Measurements from ENCODE around the gene PRRT2. TPM values are rescaled to one million over a fixed set of nuclear protein-coding genes. Genes with fewer than 3 reads are reported as not detected.

PRRT2 gene
- total RNA-seq, 1 experiment from 2014 or later, result 1.8 TPM

- DNase-seq, result peak; percentile 99
- intact Hi-C loops (cut with micrococcal nuclease; ENCODE audit: unreplicated experiment), result no loop called here
- H3K4me3 Mint-ChIP-seq (ENCODE audit: low read depth, unreplicated experiment), result peak overlapping the region; percentile 89
- H3K27me3 Mint-ChIP-seq (ENCODE audit: unreplicated experiment), result no peaks in the 10 kb centered on the region
- peaks cover 76% of the 10 kb centered on the region for H3K36me3 Mint-ChIP-seq (ENCODE audit: insufficient read depth, unreplicated experiment)
- no peaks in the 10 kb centered on the region for H3K9me3 Mint-ChIP-seq (ENCODE audit: low read depth, unreplicated experiment)
- H3K4me1 Mint-ChIP-seq (ENCODE audit: low read depth, unreplicated experiment), result peaks cover 34% of the 10 kb centered on the region
- H3K27ac Mint-ChIP-seq (ENCODE audit: unreplicated experiment), result peak overlapping the region; percentile 96
- no TSS peak for BruUV-seq (replicated peaks)
- TF ChIP-seq CTCF (IDR thresholded peaks at IDR 0.05; ENCODE audit: unreplicated experiment), result peak; percentile 25
- CTCF ChIA-PET, result interaction anchor here (0.5 to 1.3 kb wide), 3 partner anchors 12 to 129 kb away, joined by 3 to 4 read pairs (median 3); no protein-coding TSS in a partner anchor
These were observed 6.5 kb upstream of the PRRT2 start for GRCh38 chr16:29805232-29806098.

GRCh38 chr16:29806099-29806579 is 5.9 kb upstream of the PRRT2 start, which contains the start of gene MAZ:
TSS of gene MAZ (plus strand) at chr16:29806529. CDS start at chr16:29806702, 173 bp downstream.
- intact Hi-C loops (cut with micrococcal nuclease; ENCODE audit: unreplicated experiment), result no loop called here
- peaks cover 83% of the 10 kb centered on the region for H3K36me3 Mint-ChIP-seq (ENCODE audit: insufficient read depth, unreplicated experiment)

GRCh38 chr16:29806641-29807425 is 5.2 kb upstream of the PRRT2 start:
- Mint-ChIP-seq H3K27ac (ENCODE audit: unreplicated experiment) (peak overlapping the region; percentile 96), H3K27me3 (ENCODE audit: unreplicated experiment) (peaks cover 3% of the 10 kb centered on the region), H3K4me3 (ENCODE audit: low read depth, unreplicated experiment) (peak overlapping the region; percentile 72), H3K36me3 (ENCODE audit: insufficient read depth, unreplicated experiment) (peaks cover 90% of the 10 kb centered on the region), H3K9me3 (ENCODE audit: low read depth, unreplicated experiment) (no peaks in the 10 kb centered on the region), H3K4me1 (ENCODE audit: low read depth, unreplicated experiment) (peaks cover 34% of the 10 kb centered on the region)
- no peak for TF ChIP-seq CTCF (IDR thresholded peaks at IDR 0.05; ENCODE audit: unreplicated experiment)
- DNase-seq, result peak; percentile 75
- CTCF ChIA-PET, result interaction anchor here (0.9 to 2.7 kb wide), 7 partner anchors 10 to 106 kb away, joined by 3 to 35 read pairs (median 7); partner anchors contain the start of genes ASPHD1, KIF22 and PAGR1
- intact Hi-C loops (cut with micrococcal nuclease; ENCODE audit: unreplicated experiment), result no loop called here
- no TSS peak for BruUV-seq (replicated peaks)

More at GRCh38 chr16:29806099-29806579, 5.9 kb upstream of the PRRT2 start, which contains the start of gene MAZ:
- Mint-ChIP-seq H3K27ac (ENCODE audit: unreplicated experiment) (peak within 1 kb of the TSS; percentile 96), H3K9me3 (ENCODE audit: low read depth, unreplicated experiment) (no peaks in the 10 kb centered on the region), H3K27me3 (ENCODE audit: unreplicated experiment) (no peaks in the 10 kb centered on the region), H3K4me3 (ENCODE audit: low read depth, unreplicated experiment) (peak within 1 kb of the TSS; percentile 89), H3K4me1 (ENCODE audit: low read depth, unreplicated experiment) (peaks cover 34% of the 10 kb centered on the region)
- CTCF ChIA-PET, result interaction anchor here (0.5 to 2.7 kb wide), 2 partner anchors 10 to 129 kb away, joined by 3 to 35 read pairs; partner anchors contain the start of gene PAGR1
- BruUV-seq (replicated peaks), result no TSS peak
- DNase-seq, result peak; percentile 85
- TF ChIP-seq CTCF (IDR thresholded peaks at IDR 0.05; ENCODE audit: unreplicated experiment), result no peak
